Endothelial cell of umbilical vein (primary cell): ENCODE results near the gene MUC5AC. TPM values are rescaled to one million over a fixed set of nuclear protein-coding genes. Genes with fewer than 3 reads are reported as not detected.

Source experiments
- BruUV-seq: library from RNA; stranded (reverse); fragments of 400-500 nt; replicated peaks from 2 replicates; lab custom pipeline; 2021; lab: Mats Ljungman, UMichigan
- CTCF ChIA-PET: fragments of 300-600, 350-600 bp; sonication (Branson Sonifier 250); formaldehyde crosslinking; loops from one replicate; lab custom pipeline; 2021; ENCODE audit warnings: antibody characterized with exemption, inconsistent platforms; lab: Charles Lee
- POLR2A ChIA-PET: fragments of 300-600, 350-600 bp; sonication (Branson Sonifier 250); formaldehyde crosslinking; loops from one replicate; lab custom pipeline; 2021; ENCODE audit warnings: antibody characterized with exemption, inconsistent platforms; lab: Charles Lee
- DNase-seq: peaks from one replicate; pipeline ENCODE4 v3.0.0-alpha.2; 2011; ENCODE audit warnings: low read depth, low spot score
- FAIRE-seq: peaks from 2 replicates; lab custom pipeline; 2011; peaks lifted over from hg19 to GRCh38; lab: Jason Lieb, UNC
- H2AFZ ChIP-seq: 2 replicates; pipeline ENCODE4 v1.6.0; 2012; ENCODE audit warnings: low read depth, low read length, control low read depth, inconsistent platforms
- H3K27ac ChIP-seq: 2 replicates; pipeline ENCODE4 v1.5.1; 2011; ENCODE audit warnings: low read depth, mild to moderate bottlenecking, control low read depth, low read length, moderate library complexity; ENCODE audit not compliant: insufficient read depth
- H3K27me3 ChIP-seq, 2 experiments: 2 replicates each; pipeline versions ENCODE4 v1.6.0 to v1.6.1; 2011; ENCODE audit warnings: low read length in 2 of 2, mixed read lengths in 1 of 2; ENCODE audit not compliant: control insufficient read depth in 2 of 2, insufficient read depth in 2 of 2
- H3K36me3 ChIP-seq, 2 experiments: 2 replicates in 1 of 2; 3 replicates in 1 of 2; pipeline ENCODE4 v1.5.1; 2011; ENCODE audit warnings: low read length in 2 of 2, mild to moderate bottlenecking in 1 of 2, moderate library complexity in 1 of 2; ENCODE audit not compliant: control insufficient read depth in 2 of 2, insufficient read depth in 2 of 2; ENCODE audit errors: extremely low read depth in 1 of 2
- H3K4me1 ChIP-seq: 3 replicates; pipeline ENCODE4 v1.5.1; 2011; ENCODE audit warnings: mild to moderate bottlenecking, low read length; ENCODE audit not compliant: control insufficient read depth, insufficient read depth; ENCODE audit errors: extremely low read depth
- H3K4me2 ChIP-seq: 2 replicates; pipeline ENCODE4 v1.6.1; 2011; ENCODE audit warnings: low read length, control low read depth, mixed read lengths; ENCODE audit not compliant: insufficient read depth
- H3K4me3 ChIP-seq, 3 experiments: fragments of 200-600 bp in 1 of 3; sonication (generic), shearing (Covaris generic) in 1 of 3; replicated peaks in 1 of 3; 2 replicates each; pipeline ENCODE4 v1.5.1; 2011 to 2016; ENCODE audit warnings: control low read depth in 3 of 3, low read length in 3 of 3, mild to moderate bottlenecking in 2 of 3, inconsistent platforms in 1 of 3, low read depth in 1 of 3, moderate library complexity in 1 of 3; ENCODE audit not compliant: insufficient read depth in 1 of 3
- H3K79me2 ChIP-seq: 2 replicates; pipeline ENCODE4 v1.6.0; 2012; ENCODE audit warnings: low read length, inconsistent platforms; ENCODE audit not compliant: control insufficient read depth, insufficient read depth
- H3K9ac ChIP-seq: replicated peaks from 2 replicates; pipeline ENCODE3; 2011; ENCODE audit warnings: low read length, control low read depth; ENCODE audit not compliant: insufficient read depth; ENCODE audit errors: extremely low read depth
- H3K9me1 ChIP-seq: replicated peaks from 3 replicates; pipeline ENCODE4 v1.6.0; 2011; ENCODE audit warnings: mild to moderate bottlenecking, low read length; ENCODE audit not compliant: control insufficient read depth, insufficient read depth; ENCODE audit errors: extremely low read depth
- H3K9me3 ChIP-seq: replicated peaks from 2 replicates; pipeline ENCODE4 v1.5.1; 2012; ENCODE audit warnings: low read length, inconsistent platforms; ENCODE audit not compliant: control insufficient read depth, insufficient read depth
- H4K20me1 ChIP-seq: replicated peaks from 2 replicates; pipeline ENCODE3; 2011; ENCODE audit warnings: mild to moderate bottlenecking, low read length; ENCODE audit not compliant: control insufficient read depth, insufficient read depth; ENCODE audit errors: extremely low read depth
- FOS ChIP-seq: IDR thresholded peaks from 2 replicates; pipeline ENCODE4 v1.6.1; 2011; ENCODE audit warnings: mild to moderate bottlenecking, low read length, moderate library complexity, borderline replicate concordance; ENCODE audit not compliant: insufficient read depth
- GATA2 ChIP-seq: IDR thresholded peaks from 2 replicates; pipeline ENCODE4 v1.7.0; 2011; ENCODE audit warnings: low read depth, mild to moderate bottlenecking, moderate library complexity, mixed read lengths, low read length; ENCODE audit not compliant: insufficient read length, insufficient read depth
- MYC ChIP-seq: IDR thresholded peaks from one replicate; pipeline ENCODE4 v1.6.1; 2011; ENCODE audit warnings: mild to moderate bottlenecking, low read depth, low read length
- POLR2A ChIP-seq: IDR thresholded peaks from 2 replicates; pipeline ENCODE4 v1.6.1; 2012; ENCODE audit warnings: low read depth, mild to moderate bottlenecking, control low read depth, low read length
- dilution Hi-C: fragments of 300-500 bp; cut with MboI; formaldehyde crosslinking; loops from one replicate; pipeline ENCODE4 v1.15.0; 2019; ENCODE audit warnings: low sequenced_read_pairs; ENCODE audit not compliant: extremely low pct_ligation_motif_present
- intact Hi-C: fragments of 100-400 bp; cut with micrococcal nuclease; formaldehyde crosslinking; loops from one replicate; pipeline ENCODE4 v1.10.0; 2022
- polyA plus RNA-seq, 4 experiments: library from polyadenylated mRNA; depleted of rRNA in 3 of 4; stranded (reverse) in 3 of 4; unstranded in 1 of 4; fragments of >200 nt; gene quantifications; 2 replicates each; pipeline versions ENCODE4 v1.2.1 to v1.2.3, GENCODE V29; 2011 to 2012; ENCODE audit warnings: missing spikeins in 1 of 4
- total RNA-seq: library from RNA; stranded (reverse); gene quantifications from 2 replicates; pipeline ENCODE4 v1.2.3, GENCODE V29; 2021
- TF ChIP-seq, protein P1 (sequence below): IDR thresholded peaks from 2 replicates; pipeline ENCODE4 v1.6.1; 2011; ENCODE audit not compliant: insufficient read depth, insufficient read length
- TF ChIP-seq, protein P2 (sequence below), 2 donors: IDR thresholded peaks; 1 replicate in 1 of 2; 2 replicates in 1 of 2; pipeline ENCODE4 v1.5.1; 2011; ENCODE audit warnings: low read length in 2 of 2, mild to moderate bottlenecking in 2 of 2, moderate library complexity in 2 of 2, control low read depth in 1 of 2, inconsistent platforms in 1 of 2, low read depth in 1 of 2; ENCODE audit not compliant: insufficient read depth in 1 of 2; ENCODE audit errors: extremely low read depth in 1 of 2

MUC5AC gene
- total and polyA plus RNA-seq, 2 donors (not counting 3 experiments of a cell fraction or from before 2014, with no cell fraction given), result not detected

DNA sequence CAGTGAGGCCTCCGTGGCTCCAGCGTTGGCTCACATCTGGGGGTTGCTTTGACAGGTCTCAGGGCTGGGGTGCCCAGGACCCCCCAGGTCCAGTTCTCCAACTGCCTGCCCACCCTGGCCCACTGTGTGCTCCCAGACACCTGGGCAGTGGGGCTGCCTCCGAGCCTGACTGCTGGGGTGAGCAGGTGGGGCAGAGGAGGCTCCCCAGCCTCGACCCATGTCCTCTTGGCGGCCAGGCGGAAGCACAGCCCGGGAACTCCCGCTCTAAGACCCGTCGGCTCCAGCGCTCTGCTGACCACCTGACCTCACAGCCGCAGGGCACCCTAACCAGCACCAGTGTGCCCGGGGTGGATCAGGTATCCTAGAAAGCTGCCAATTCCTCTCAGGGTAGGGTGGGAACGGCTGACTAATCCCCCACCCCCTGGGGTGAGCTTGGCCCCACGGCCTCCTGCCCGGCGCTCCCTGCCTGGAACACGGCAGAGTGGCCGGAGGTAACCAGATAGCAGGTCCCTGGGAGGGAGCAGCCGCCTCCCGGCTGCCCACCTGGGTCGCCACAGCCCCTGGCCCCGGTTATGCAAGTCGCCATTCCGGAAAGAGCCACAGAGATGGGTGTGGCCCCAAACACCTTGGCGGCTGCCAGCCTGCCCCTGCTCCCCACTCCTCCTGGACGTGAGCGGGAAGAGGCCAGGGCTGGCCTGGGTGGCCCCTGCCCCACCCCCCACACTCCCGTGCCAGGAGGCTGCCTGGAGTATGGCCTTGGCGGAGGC, 45.9 kb downstream of the MUC5AC start:
- no peaks in the 10 kb centered on the region for H3K27me3 ChIP-seq
- H3K4me1 ChIP-seq, result no peaks in the 10 kb centered on the region
- no peak overlapping the region for H3K27ac ChIP-seq
- no peaks in the 10 kb centered on the region for H4K20me1 ChIP-seq
- H3K9ac ChIP-seq, result no peak overlapping the region
- intact Hi-C loops (loop anchor here (1.0 to 2.0 kb wide), 2 partner anchors 312 to 371 kb away; no protein-coding TSS in a partner anchor), dilution Hi-C loops (no loop called here)
- ChIA-PET POLR2A (no interaction called here), CTCF (interaction anchor here (1.3 to 3.9 kb wide), 5 partner anchors 307 to 371 kb away, joined by 4 to 36 read pairs (median 18); no protein-coding TSS in a partner anchor)
- no peak overlapping the region for H3K4me3 ChIP-seq
- FAIRE-seq (no peak), DNase-seq (no peak)
- no peaks in the 10 kb centered on the region for H3K9me1 ChIP-seq
- BruUV-seq, result no TSS peak
- H3K9me3 ChIP-seq, result no peaks in the 10 kb centered on the region
- H2AFZ ChIP-seq, result no peak overlapping the region
- TF ChIP-seq MYC, result no peak
- TF ChIP-seq GATA2, result no peak
- TF ChIP-seq, protein P1, sequence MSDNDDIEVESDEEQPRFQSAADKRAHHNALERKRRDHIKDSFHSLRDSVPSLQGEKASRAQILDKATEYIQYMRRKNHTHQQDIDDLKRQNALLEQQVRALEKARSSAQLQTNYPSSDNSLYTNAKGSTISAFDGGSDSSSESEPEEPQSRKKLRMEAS, result no peak
- no peak for TF ChIP-seq POLR2A
- TF ChIP-seq FOS, result no peak
- TF ChIP-seq, protein P2, sequence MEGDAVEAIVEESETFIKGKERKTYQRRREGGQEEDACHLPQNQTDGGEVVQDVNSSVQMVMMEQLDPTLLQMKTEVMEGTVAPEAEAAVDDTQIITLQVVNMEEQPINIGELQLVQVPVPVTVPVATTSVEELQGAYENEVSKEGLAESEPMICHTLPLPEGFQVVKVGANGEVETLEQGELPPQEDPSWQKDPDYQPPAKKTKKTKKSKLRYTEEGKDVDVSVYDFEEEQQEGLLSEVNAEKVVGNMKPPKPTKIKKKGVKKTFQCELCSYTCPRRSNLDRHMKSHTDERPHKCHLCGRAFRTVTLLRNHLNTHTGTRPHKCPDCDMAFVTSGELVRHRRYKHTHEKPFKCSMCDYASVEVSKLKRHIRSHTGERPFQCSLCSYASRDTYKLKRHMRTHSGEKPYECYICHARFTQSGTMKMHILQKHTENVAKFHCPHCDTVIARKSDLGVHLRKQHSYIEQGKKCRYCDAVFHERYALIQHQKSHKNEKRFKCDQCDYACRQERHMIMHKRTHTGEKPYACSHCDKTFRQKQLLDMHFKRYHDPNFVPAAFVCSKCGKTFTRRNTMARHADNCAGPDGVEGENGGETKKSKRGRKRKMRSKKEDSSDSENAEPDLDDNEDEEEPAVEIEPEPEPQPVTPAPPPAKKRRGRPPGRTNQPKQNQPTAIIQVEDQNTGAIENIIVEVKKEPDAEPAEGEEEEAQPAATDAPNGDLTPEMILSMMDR (IDR thresholded peaks at IDR 0.05; ENCODE audit: extremely low read depth in 1 of 2, insufficient read depth in 1 of 2, low read depth in 1 of 2, low read length in 2 of 2), result no peak
- H3K4me2 ChIP-seq, result no peak overlapping the region
- no peaks in the 10 kb centered on the region for H3K36me3 ChIP-seq
- no peaks in the 10 kb centered on the region for H3K79me2 ChIP-seq
